ENCODE results near the gene ADAMTS13.

ADAMTS13 gene

GRCh38 chr9:133493428-133493827 is 71.3 kb downstream of the ADAMTS13 start:
- DNase-seq: no peak

GRCh38 chr9:133493845-133494540 is 71.8 kb downstream of the ADAMTS13 start:
- DNase-seq: no peak

DNA sequence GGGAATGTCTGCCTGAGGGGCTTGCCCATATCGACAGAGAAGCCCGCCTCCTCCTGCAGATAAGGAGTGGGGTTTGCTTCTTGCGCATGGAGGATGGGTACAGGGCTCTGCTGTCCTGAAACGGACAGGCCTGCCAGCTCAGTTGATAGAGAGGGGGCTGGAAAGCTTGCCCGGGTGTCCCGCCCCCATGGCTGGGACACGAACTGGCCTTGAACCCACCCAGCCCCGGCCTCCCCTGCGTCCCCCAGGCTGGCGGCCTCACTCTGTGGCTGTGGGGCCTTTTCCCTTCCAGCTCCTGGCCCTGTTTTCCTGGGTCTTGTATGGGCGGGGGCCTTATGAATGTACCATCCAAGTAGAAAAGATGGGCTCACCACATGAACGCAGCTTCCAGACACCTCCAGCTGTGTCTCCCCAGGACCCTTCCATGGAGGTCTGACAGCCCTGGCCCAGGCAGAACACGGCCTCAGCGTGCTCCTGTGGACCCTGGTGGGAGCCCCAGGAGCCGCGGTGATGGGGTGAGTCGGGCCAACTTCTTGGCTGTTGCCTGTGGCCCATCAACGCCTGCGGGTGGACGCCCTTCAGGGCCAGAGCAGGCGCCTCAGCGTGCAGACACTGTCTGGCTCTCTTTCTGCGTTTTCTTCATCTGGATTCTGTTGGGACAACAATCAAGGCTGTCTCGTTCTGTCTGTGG is 72.6 kb downstream of the ADAMTS13 start:
- DNase-seq: no peak

DNA sequence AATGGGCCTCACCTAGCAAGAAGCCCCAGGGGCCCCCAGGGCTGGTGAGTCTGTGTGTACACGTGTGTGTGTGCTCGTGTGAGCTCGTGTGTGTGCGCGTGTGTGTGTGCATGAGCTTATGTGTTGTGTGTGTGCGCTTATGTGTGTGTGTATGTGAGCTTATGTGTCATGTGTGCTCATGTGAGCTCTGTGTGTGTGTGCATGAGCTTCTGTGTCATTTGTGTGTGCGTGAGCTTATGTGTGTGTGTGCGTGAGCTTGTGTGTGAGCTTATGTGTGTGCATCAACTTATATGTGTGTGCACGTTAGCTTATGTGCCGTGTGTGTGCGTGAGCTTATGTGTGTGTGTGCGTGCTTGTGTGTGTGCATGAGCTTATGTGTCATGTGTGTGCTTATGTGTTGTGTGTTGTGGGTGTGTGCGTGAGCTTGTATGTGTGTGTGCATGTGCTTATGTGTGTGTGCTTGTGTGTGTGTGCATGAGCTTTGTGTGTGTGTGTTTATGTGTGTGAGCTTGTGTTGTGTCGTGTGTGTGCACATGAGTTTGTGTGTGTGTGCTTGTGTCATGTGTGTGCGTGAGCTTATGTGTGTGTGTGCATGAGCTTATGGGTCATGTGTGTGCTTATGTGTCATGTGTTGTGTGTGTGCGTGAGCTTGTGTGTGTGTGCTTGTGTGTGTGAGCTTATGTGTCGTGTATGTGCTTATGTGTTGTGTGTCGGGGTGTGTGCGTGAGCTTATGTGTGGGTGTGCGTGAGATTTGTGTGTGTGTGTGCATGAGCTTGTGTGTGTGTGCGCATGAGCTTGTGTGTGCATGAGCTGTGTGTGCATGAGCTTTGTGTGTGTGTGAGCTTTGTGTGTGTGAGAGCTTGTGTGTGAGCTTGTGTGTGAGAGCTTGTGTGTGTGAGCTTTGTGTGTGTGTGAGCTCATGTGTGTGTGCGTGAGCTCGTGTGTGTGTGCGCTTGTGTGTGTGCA is 73.4 kb downstream of the ADAMTS13 start:
- no peak for DNase-seq

- DNase-seq: no peak
Measured at GRCh38 chr9:133496861-133497842, 75.0 kb downstream of the ADAMTS13 start.

DNA sequence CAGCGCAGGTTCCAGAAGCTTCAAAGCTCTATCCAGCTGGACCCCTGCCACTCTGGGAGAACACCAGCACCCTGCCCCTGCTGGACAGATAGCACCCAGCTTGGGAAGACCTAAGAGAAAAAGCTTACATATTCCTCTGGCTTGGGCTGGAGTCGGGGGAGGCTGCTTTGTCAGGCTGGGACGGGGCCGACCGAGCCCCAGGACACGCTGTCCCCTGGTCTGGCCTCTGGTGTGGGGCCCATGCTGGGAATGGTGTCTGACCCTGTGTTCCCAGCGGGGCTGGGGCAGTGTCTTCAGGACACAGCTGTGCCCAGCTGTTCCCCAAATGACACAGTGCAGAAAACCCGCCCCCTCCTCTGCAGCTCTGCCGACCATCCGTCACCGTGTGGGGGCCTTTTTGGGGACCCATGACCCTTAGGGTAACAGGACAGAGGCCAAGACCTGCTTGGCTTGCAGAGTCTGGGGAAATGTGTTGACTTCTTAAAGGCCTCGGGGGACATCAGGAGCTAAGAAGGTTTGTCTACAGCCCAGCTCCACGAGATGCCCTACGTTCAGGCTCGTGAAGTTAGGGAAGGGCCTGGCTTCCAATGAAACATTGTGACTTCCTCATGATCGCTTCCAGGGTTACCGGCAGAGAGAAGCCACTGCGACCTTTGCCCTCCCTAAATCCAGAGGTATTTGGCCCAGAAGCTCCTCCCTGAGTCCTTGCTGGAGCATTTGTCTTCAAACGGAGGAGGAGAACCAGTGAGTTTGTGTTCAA is 77.1 kb downstream of the ADAMTS13 start:
- DNase-seq: no peak

- DNase-seq: no peak
Measured at GRCh38 chr9:133499892-133500270, 77.7 kb downstream of the ADAMTS13 start.

GRCh38 chr9:133502112-133502511 is 79.9 kb downstream of the ADAMTS13 start:
- no peak for DNase-seq

DNA sequence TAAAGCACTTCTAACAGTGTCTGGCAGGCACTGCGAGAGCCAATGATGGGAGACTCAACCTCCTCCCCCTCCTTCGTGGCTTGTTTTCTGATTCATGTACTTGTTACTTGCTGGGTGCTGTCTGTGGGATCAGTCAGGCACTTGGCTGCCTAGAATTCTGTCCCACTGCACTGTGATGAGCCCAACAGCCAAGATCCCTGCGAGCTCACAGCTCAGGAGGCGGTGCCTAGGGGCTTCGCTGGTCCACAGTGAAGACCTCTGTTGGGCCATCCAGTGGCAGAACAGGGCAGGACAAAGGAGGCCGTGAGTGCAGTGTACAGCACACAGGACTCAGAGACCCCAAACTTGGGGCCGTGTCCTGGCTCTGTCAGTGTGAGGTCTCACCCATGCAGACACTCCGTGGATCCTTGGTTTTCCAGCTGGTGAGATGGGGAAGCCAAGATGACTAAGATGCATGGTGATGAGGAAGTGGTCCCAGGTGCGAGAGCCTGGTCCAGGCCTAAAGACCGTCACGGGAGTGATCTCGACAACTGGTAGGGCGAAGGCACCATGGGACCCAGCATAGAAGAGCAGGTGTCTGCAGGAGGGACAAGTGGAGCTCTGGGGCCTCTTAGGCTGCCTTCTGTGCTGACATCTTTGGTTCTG is 83.1 kb downstream of the ADAMTS13 start:
- no peak for DNase-seq

DNA sequence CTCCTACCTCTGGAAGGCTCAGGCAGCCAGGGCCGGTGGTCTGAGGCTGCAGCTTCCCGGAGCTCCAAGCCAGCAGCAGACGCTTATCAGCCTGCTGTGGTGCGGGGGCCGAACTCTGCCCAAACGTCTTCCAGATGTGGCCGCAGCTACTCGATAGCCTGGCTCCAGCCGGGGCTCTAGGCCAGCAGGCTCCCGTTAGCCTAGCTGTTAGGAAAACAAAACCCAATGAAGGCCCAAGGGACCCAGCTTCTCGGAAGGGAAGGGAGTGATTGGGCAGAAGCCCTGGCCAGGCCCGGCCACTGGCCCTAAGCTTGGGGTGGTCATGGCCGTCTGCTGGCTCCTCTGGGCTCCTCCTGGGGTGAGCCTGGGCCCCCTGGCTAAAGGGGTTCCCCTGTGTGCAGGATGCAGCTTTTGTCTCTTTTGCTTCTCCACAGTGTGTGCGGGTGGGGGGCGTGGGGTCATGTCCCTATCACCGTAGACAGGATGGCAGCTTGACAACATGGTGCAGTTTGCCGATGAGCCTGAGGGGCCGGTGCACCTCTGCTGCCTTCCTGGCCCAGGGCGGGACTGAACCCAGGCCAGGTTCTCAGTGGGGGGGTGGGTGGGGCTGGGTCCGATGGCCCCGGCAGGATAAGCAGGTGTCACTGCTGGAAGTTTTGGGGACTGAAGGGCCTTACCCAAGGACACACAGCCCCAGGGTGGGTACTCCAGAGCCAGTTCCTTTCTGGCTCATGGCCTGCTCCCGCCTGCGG is 83.9 kb downstream of the ADAMTS13 start:
- no peak for DNase-seq

- no peak for DNase-seq
Measured at GRCh38 chr9:133506653-133507038, 84.5 kb downstream of the ADAMTS13 start.

- DNase-seq: no peak
Measured at GRCh38 chr9:133507246-133507965, 85.2 kb downstream of the ADAMTS13 start.

DNA sequence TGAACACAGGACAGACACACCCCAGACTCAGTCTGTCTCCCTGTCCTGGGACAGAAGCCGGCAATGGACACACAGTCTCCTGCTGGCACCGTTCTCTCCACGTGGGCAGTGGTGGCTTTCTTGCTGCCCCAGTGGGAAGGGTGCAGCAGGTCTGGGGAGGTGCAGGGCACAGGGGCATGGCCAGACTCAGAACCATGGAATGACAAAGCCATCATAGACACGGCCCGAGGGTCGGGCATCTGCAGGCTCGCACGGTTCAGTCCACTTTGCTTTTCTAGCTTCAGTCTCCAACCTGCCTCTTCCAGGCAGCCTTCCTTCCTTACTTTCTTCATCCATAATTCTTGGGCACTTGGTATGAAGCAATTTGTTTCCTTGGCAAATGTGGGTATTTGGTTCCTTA is 85.9 kb downstream of the ADAMTS13 start:
- DNase-seq: no peak
